Measurements from ENCODE around the gene POLR3B.

DNA sequence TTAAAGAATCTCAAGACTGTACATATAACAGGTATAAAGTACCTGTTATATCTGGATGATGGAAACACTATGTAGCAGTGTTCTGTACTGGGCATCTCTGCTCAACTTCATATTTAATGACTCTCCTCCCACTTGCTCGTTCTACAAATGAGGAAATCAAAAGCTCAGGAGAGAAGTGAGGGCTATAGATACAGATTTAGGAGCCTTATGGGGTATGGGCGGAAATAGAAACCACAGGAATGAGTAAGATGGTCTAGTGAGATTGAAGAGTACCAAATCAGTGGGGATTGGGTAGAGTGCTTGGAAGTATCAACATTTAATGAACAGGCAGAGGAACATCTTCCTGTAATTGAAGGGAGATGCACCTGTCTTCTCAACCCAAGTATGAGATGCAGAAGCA is 23.8 kb upstream of the POLR3B start:
- TF ChIP-seq, protein P1, sequence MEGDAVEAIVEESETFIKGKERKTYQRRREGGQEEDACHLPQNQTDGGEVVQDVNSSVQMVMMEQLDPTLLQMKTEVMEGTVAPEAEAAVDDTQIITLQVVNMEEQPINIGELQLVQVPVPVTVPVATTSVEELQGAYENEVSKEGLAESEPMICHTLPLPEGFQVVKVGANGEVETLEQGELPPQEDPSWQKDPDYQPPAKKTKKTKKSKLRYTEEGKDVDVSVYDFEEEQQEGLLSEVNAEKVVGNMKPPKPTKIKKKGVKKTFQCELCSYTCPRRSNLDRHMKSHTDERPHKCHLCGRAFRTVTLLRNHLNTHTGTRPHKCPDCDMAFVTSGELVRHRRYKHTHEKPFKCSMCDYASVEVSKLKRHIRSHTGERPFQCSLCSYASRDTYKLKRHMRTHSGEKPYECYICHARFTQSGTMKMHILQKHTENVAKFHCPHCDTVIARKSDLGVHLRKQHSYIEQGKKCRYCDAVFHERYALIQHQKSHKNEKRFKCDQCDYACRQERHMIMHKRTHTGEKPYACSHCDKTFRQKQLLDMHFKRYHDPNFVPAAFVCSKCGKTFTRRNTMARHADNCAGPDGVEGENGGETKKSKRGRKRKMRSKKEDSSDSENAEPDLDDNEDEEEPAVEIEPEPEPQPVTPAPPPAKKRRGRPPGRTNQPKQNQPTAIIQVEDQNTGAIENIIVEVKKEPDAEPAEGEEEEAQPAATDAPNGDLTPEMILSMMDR (IDR thresholded peaks at IDR 0.05), result no peak
- no peak for TF ChIP-seq POLR2A (IDR thresholded peaks at IDR 0.05)

Data from testis (tissue), 2 donors.